HEK293T (cell line): Measurements from ENCODE around the gene RGS9BP.
"Not testable (repeated sequence)": the region's sequence is repeated elsewhere in the genome, so short reads cannot be mapped to it uniquely, and the experiment has no call there.

ENCODE experiments used
- FOXM1 ChIP-seq: fragments of 450-650 bp; IDR thresholded peaks from 2 replicates; pipeline ENCODE4 v1.6.1; 2017; ENCODE audit warnings: mild to moderate bottlenecking, borderline replicate concordance
- HDGF ChIP-seq: fragments of 450-650 bp; IDR thresholded peaks from 2 replicates; pipeline ENCODE4 v1.6.1; 2017; ENCODE audit warnings: antibody characterized with exemption, borderline replicate concordance
- L3MBTL2 ChIP-seq: fragments of 450-650 bp; conservative IDR thresholded peaks from 2 replicates; pipeline ENCODE4 v1.6.1; 2016; ENCODE audit warnings: mild to moderate bottlenecking
- SP1 ChIP-seq: fragments of 450-650 bp; IDR thresholded peaks from 2 replicates; pipeline ENCODE4 v1.6.1; 2017
- SUZ12 ChIP-seq: fragments of 450-650 bp; IDR thresholded peaks from 2 replicates; pipeline ENCODE4 v1.6.1; 2016; ENCODE audit warnings: mild to moderate bottlenecking

GRCh38 chr19:32716203-32716602 lies 40.6 kb downstream of the RGS9BP start:
- not testable (repeated sequence) for TF ChIP-seq FOXM1, SUZ12, HDGF, SP1, L3MBTL2
